GM21367 (cell line): ENCODE measurements around the gene RERE.

ENCODE experiments used
- ATAC-seq: cut with Tn5 transposase; IDR thresholded peaks from one replicate; pipeline ENCODE4 v1.9.1; 2021; ENCODE audit not compliant: unreplicated experiment

RERE gene

GRCh38 chr1:8587784-8588183, 229.7 kb downstream of the RERE start:
- ATAC-seq: no peak

GRCh38 chr1:8586438-8586837, 231.0 kb downstream of the RERE start:
- ATAC-seq: no peak

GRCh38 chr1:8584316-8584715, 233.1 kb downstream of the RERE start:
- no peak for ATAC-seq

GRCh38 chr1:8583031-8583430, 234.4 kb downstream of the RERE start:
- no peak for ATAC-seq

DNA sequence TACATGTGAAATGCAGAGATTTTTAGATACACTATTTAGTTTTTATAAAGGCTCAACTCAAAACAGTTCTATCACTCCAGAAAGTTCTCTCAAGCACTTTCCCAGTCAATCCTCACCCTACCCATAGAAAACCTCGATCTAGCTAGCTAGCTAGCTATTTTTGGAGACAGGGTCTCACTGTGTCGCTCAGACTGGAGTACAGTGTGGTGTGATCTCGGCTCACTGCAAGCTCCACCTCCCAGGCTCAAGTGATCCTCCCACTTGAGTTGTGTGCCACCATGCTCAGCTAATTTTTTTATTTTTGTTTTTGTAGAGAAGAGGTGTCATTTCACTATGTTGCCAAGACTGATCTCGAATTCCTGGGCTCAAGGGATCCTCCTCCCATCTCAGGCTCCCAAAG, 236.9 kb downstream of the RERE start:
- ATAC-seq: no peak

- ATAC-seq: no peak
These were observed 238.5 kb downstream of the RERE start for GRCh38 chr1:8578936-8579335.

DNA sequence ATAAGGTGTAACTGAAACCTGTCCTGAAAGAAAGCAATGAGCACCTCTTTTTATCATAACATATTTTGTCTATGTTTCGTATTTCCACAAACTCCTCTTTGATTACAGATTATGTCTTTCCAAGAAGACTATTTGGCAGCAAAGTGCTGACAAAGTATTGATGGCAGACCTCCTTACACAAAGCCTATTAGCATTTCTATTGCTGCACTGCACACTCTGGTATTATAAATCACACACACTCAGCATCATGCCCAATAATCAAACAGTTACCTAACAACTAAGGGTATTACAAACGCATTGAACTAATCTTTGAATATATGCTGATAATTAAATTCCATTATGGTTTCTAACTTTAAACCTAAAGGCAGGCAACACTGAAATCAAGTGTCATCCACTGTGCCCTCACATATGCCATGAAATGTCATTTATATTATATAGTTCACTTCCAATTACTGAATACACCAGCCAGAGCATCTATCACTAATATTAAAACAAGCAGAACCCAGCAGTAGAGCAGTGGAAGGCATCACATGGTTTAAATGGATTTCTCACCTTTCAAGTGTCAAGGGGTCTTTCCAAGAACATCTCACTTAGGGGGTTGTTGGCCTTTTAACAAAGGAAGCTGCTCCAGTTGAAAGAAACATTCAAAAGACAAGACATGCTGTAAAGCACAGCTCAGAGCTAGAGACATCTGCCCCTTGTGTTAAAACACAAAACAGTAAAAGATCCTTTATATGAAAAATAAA, 239.1 kb downstream of the RERE start:
- no peak for ATAC-seq

GRCh38 chr1:8574985-8575384, 242.5 kb downstream of the RERE start:
- ATAC-seq: no peak

DNA sequence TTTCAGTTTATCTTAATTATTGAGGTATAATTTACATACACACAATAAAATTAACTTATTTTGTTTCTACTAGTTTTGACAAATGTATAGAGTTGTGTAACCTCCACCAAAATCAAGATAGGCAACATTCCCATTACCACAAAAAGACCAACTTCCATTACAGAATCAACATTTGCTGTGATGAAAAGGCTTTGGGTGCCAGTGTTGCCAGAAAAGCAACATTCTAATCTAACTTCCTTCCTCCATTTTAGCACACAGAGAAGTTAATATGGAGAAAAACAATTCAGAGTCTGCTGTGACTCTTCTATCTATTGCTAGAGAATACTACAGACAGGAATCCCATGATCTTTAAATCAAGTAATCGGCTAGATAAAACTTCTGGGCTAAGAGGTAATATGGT, 245.3 kb downstream of the RERE start:
- ATAC-seq: no peak

GRCh38 chr1:8571200-8571984, 246.0 kb downstream of the RERE start:
- ATAC-seq: no peak

- ATAC-seq: no peak
These were observed 247.0 kb downstream of the RERE start for GRCh38 chr1:8570465-8570864.

GRCh38 chr1:8569242-8569641, 248.2 kb downstream of the RERE start:
- no peak for ATAC-seq

GRCh38 chr1:8568837-8569236, 248.6 kb downstream of the RERE start:
- no peak for ATAC-seq

- ATAC-seq: no peak
These were observed 250.3 kb downstream of the RERE start for GRCh38 chr1:8567146-8567545.

DNA sequence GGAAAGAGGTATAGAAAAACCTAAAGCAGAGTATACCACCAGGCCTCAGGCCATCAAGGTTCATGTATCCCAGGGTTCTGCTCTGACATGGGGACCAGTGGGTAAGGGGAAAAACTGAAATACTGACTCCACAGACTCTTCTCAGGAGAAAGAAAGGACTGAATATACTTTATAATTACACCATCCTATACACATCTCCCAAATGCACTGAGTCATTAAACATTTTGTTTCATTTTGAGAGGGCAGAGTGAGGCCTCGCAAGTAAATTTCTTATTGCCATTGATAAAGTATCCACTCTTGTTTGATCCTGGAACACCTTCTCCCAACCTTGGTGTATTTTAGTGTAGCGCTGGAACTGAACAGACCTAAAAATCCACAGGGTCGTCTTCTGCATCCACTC, 251.6 kb downstream of the RERE start:
- ATAC-seq: no peak

GRCh38 chr1:8563944-8564537, 253.4 kb downstream of the RERE start:
- no peak for ATAC-seq

- ATAC-seq: no peak
These were observed 254.3 kb downstream of the RERE start for GRCh38 chr1:8562881-8563865.

DNA sequence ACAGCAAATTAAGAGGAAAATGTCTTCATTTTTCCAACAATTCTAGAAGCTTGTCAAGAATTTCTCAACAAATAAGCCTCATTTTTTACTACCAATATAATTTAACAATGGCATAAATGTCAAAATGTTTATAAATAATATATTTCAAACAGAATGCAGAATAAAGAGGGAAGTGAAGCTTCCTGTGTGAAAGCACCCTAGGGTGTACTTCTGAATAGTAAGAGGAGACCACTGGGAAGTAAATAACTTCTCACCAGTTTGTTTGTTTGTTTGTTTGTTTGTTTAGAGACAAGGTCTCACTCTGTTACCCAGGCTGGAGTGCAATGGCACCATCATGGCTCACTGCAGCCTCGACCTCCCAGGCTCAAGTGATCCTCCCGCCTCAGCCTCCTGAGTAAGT, 255.2 kb downstream of the RERE start:
- ATAC-seq: no peak

- peak; percentile 44 for ATAC-seq
These were observed 256.6 kb downstream of the RERE start for GRCh38 chr1:8560611-8561544.

DNA sequence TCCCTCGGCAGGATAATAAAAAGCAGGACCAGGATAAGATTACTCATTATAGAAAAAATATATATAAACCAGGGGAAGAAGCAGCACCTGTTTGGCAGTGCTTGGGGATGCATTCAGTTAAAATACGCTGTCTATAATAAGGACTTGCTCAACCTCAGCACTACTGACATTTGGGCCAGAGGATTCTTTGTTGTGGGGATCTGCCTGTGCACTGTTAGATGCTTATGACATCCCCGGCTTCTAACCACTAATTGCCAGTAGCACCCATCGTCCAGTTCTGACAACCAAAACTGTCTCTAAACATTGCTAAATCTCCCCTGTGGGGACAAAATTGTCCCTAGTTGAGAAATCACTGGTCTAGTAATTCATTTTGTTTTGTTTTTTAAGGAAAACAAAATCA, 257.4 kb downstream of the RERE start:
- no peak for ATAC-seq
